Measurements from ENCODE around the gene TBC1D24. TPM values are rescaled to one million over a fixed set of nuclear protein-coding genes. Genes with fewer than 3 reads are reported as not detected.

Gene TBC1D24
- total and polyA plus RNA-seq, 9 of the 15 experiments (the other 6 are each of a cell fraction or from before 2014, with no cell fraction given): 1.7 to 22.6 (median 7.2) TPM

DNA sequence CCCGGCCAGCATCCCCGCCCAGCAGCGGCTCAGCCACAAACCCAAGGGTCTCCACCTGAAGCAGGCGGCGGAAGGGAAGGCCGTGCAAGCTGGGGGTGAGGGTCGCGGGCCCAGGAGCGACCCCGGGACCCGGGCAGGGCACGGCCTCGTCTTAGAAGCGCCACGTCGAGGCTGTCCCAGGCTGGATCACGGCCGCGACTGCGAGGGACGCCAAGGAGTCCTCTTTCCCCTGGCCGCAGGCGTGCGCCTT lies 46.2 kb upstream of the TBC1D24 start (continued):
- TF ChIP-seq, protein P1, sequence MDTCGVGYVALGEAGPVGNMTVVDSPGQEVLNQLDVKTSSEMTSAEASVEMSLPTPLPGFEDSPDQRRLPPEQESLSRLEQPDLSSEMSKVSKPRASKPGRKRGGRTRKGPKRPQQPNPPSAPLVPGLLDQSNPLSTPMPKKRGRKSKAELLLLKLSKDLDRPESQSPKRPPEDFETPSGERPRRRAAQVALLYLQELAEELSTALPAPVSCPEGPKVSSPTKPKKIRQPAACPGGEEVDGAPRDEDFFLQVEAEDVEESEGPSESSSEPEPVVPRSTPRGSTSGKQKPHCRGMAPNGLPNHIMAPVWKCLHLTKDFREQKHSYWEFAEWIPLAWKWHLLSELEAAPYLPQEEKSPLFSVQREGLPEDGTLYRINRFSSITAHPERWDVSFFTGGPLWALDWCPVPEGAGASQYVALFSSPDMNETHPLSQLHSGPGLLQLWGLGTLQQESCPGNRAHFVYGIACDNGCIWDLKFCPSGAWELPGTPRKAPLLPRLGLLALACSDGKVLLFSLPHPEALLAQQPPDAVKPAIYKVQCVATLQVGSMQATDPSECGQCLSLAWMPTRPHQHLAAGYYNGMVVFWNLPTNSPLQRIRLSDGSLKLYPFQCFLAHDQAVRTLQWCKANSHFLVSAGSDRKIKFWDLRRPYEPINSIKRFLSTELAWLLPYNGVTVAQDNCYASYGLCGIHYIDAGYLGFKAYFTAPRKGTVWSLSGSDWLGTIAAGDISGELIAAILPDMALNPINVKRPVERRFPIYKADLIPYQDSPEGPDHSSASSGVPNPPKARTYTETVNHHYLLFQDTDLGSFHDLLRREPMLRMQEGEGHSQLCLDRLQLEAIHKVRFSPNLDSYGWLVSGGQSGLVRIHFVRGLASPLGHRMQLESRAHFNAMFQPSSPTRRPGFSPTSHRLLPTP (IDR thresholded peaks at IDR 0.05; ENCODE audit: borderline replicate concordance, extremely low read depth, insufficient read length): no peak
- TF ChIP-seq SNRNP70 (optimal IDR thresholded peaks at IDR 0.05; ENCODE audit: low read depth, low read length): no peak
- TF ChIP-seq MTF1 (CRISPR knock-in tag; IDR thresholded peaks at IDR 0.05; ENCODE audit: borderline replicate concordance): no peak
- peak; percentile 38; the same call in 1 of the 2 replicates for TF ChIP-seq DPF2 (IDR thresholded peaks at IDR 0.05)
- TF ChIP-seq, protein P2, sequence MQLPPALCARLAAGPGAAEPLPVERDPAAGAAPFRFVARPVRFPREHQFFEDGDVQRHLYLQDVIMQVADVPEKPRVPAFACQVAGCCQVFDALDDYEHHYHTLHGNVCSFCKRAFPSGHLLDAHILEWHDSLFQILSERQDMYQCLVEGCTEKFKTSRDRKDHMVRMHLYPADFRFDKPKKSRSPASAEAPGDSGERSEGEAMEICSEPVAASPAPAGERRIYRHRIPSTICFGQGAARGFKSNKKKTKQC (CRISPR knock-in tag; IDR thresholded peaks at IDR 0.05): 0 out of 2 replicates have a peak, but pooled peaks have one; percentile 80
- no peak for TF ChIP-seq SAFB2 (IDR thresholded peaks at IDR 0.05; ENCODE audit: borderline replicate concordance, low read depth, low read length, severe bottlenecking)
- no peak for TF ChIP-seq SMARCC2 (IDR thresholded peaks at IDR 0.05; ENCODE audit: low read depth)
- no peak for TF ChIP-seq GATA2 (CRISPR knock-in tag; IDR thresholded peaks at IDR 0.05)
- TF ChIP-seq, protein P3, sequence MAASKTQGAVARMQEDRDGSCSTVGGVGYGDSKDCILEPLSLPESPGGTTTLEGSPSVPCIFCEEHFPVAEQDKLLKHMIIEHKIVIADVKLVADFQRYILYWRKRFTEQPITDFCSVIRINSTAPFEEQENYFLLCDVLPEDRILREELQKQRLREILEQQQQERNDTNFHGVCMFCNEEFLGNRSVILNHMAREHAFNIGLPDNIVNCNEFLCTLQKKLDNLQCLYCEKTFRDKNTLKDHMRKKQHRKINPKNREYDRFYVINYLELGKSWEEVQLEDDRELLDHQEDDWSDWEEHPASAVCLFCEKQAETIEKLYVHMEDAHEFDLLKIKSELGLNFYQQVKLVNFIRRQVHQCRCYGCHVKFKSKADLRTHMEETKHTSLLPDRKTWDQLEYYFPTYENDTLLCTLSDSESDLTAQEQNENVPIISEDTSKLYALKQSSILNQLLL (CRISPR knock-in tag; IDR thresholded peaks at IDR 0.05; ENCODE audit: borderline replicate concordance): no peak
- TF ChIP-seq DNMT1 (IDR thresholded peaks at IDR 0.05): no peak
- no peak for TF ChIP-seq ZNF668 (CRISPR knock-in tag; IDR thresholded peaks at IDR 0.05)
- TF ChIP-seq HMG20A (CRISPR knock-in tag; conservative IDR thresholded peaks at IDR 0.05): no peak
- TF ChIP-seq ZBTB8A (IDR thresholded peaks at IDR 0.05; ENCODE audit: partially characterized antibody): no peak
- TF ChIP-seq, protein P4, sequence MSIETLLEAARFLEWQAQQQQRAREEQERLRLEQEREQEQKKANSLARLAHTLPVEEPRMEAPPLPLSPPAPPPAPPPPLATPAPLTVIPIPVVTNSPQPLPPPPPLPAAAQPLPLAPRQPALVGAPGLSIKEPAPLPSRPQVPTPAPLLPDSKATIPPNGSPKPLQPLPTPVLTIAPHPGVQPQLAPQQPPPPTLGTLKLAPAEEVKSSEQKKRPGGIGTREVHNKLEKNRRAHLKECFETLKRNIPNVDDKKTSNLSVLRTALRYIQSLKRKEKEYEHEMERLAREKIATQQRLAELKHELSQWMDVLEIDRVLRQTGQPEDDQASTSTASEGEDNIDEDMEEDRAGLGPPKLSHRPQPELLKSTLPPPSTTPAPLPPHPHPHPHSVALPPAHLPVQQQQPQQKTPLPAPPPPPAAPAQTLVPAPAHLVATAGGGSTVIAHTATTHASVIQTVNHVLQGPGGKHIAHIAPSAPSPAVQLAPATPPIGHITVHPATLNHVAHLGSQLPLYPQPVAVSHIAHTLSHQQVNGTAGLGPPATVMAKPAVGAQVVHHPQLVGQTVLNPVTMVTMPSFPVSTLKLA (conservative IDR thresholded peaks at IDR 0.05): no peak; a peak in 1 of 4 replicates
- TF ChIP-seq PTBP1 (IDR thresholded peaks at IDR 0.05; ENCODE audit: low read depth, low read length): no peak
- TF ChIP-seq CEBPG (CRISPR knock-in tag; IDR thresholded peaks at IDR 0.05): no peak; the same call in 1 of the 2 replicates
- no peak for TF ChIP-seq CEBPG (tag; conservative IDR thresholded peaks at IDR 0.05 in 1 of 2, IDR thresholded peaks at IDR 0.05 in 1 of 2)
- TF ChIP-seq, protein P5, sequence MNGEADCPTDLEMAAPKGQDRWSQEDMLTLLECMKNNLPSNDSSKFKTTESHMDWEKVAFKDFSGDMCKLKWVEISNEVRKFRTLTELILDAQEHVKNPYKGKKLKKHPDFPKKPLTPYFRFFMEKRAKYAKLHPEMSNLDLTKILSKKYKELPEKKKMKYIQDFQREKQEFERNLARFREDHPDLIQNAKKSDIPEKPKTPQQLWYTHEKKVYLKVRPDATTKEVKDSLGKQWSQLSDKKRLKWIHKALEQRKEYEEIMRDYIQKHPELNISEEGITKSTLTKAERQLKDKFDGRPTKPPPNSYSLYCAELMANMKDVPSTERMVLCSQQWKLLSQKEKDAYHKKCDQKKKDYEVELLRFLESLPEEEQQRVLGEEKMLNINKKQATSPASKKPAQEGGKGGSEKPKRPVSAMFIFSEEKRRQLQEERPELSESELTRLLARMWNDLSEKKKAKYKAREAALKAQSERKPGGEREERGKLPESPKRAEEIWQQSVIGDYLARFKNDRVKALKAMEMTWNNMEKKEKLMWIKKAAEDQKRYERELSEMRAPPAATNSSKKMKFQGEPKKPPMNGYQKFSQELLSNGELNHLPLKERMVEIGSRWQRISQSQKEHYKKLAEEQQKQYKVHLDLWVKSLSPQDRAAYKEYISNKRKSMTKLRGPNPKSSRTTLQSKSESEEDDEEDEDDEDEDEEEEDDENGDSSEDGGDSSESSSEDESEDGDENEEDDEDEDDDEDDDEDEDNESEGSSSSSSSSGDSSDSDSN (IDR thresholded peaks at IDR 0.05; ENCODE audit: borderline replicate concordance in 1 of 2, low read depth in 2 of 2, low read length in 2 of 2): no peak
